ENCODE results near the gene CEACAM18. TPM values are rescaled to one million over a fixed set of nuclear protein-coding genes. Genes with fewer than 3 reads are reported as not detected.

CEACAM18 gene
- total RNA-seq, 2 donors from 2014 or later: not detected

GRCh38 chr19:51448011-51448410, 30.3 kb upstream of the CEACAM18 start:
- intact Hi-C loops (cut with DNase I): no loop called here
- Histone ChIP-seq H3K4me3 (no peak overlapping the region), H3K4me1 (no peaks in the 10 kb centered on the region), H3K27me3 (no peaks in the 10 kb centered on the region), H3K36me3 (replicated peaks in 1 of 2; ENCODE audit: insufficient read depth in 1 of 2, low read depth in 2 of 2) (no peaks in the 10 kb centered on the region), H3K9me3 (no peaks in the 10 kb centered on the region), H3K27ac (no peak overlapping the region)
- no peak for ATAC-seq
- TF ChIP-seq CTCF (IDR thresholded peaks at IDR 0.05) (no peak), POLR2A (IDR thresholded peaks at IDR 0.05) (no peak)
- 52 to 63% methylated on average over 7 of the region's 7 CpGs for WGBS, 2 donors
- no peak for DNase-seq

GRCh38 chr19:51448411-51449016, 29.8 kb upstream of the CEACAM18 start:
- 45 to 46% methylated on average over 13 of the region's 13 CpGs for WGBS, 2 donors
- TF ChIP-seq CTCF (IDR thresholded peaks at IDR 0.05): no peak
- TF ChIP-seq POLR2A (IDR thresholded peaks at IDR 0.05): no peak
- intact Hi-C loops (cut with DNase I): no loop called here
- H3K4me1 ChIP-seq: no peaks in the 10 kb centered on the region
- H3K27ac ChIP-seq: no peak overlapping the region
- ATAC-seq: no peak
- no peak for DNase-seq
- no peak overlapping the region for H3K4me3 ChIP-seq
- no peaks in the 10 kb centered on the region for H3K36me3 ChIP-seq (replicated peaks in 1 of 2; ENCODE audit: insufficient read depth in 1 of 2, low read depth in 2 of 2)
- H3K27me3 ChIP-seq: no peaks in the 10 kb centered on the region
- no peaks in the 10 kb centered on the region for H3K9me3 ChIP-seq

DNA sequence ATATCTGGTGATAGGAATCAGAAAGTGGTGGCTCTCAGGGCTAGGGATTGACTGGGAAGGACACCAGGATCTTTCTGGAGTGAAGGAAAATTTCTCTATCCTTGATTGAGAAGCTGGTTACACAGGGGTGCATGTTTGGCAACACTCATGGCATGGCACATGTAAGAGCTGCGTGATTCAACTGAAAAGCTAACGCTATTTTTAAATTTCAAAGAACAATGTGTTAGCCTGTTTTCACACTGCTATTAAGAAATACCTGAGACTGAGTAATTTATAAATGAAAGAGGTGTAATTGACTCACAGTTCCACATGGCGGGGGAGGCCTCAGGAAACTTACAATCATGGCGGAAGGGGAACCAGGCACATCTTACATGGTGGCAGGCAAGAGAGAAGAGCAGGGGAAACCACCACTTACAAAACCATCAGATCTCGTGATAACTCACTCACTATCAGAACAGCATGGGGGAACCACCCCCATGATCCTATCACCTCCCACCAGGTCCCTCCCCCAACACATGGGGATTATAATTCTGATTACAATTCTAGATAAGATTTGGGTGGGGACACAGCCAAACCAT, 27.5 kb upstream of the CEACAM18 start:
- ATAC-seq: no peak
- Histone ChIP-seq H3K36me3 (replicated peaks in 1 of 2; ENCODE audit: insufficient read depth in 1 of 2, low read depth in 2 of 2) (no peaks in the 10 kb centered on the region), H3K27me3 (no peaks in the 10 kb centered on the region), H3K27ac (no peak overlapping the region), H3K4me3 (no peak overlapping the region), H3K4me1 (no peaks in the 10 kb centered on the region), H3K9me3 (no peaks in the 10 kb centered on the region)
- 60 to 69% methylated on average over 5 of the region's 5 CpGs for WGBS, 2 donors
- no peak for DNase-seq
- intact Hi-C loops (cut with DNase I): no loop called here
- TF ChIP-seq POLR2A (IDR thresholded peaks at IDR 0.05): no peak
- TF ChIP-seq CTCF (IDR thresholded peaks at IDR 0.05): no peak

- TF ChIP-seq CTCF (IDR thresholded peaks at IDR 0.05) (no peak), POLR2A (IDR thresholded peaks at IDR 0.05) (no peak)
- Histone ChIP-seq H3K27ac (no peak overlapping the region), H3K9me3 (no peaks in the 10 kb centered on the region), H3K4me3 (no peak overlapping the region), H3K36me3 (replicated peaks in 1 of 2; ENCODE audit: insufficient read depth in 1 of 2, low read depth in 2 of 2) (no peaks in the 10 kb centered on the region), H3K27me3 (no peaks in the 10 kb centered on the region), H3K4me1 (no peaks in the 10 kb centered on the region)
- DNase-seq (no peak), ATAC-seq (no peak)
- 42 to 52% methylated on average over 11 of the region's 11 CpGs for WGBS, 2 donors
- intact Hi-C loops (cut with DNase I): no loop called here
Observed at GRCh38 chr19:51456541-51457290, 21.6 kb upstream of the CEACAM18 start.

Data from body of pancreas (tissue), 4 donors.